Nephron progenitor cell (in vitro differentiated cells): ENCODE data around the gene PLCD1.
"Not testable (repeated sequence)": the region's sequence is repeated elsewhere in the genome, so short reads cannot be mapped to it uniquely, and the experiment has no call there.

Experiments
- DNase-seq: peaks from one replicate; pipeline ENCODE4 v3.0.0; 2021
- H3K27ac Mint-ChIP-seq: 2 replicates; pipeline ENCODE4 v1.8.0; 2021; ENCODE audit warnings: mild to moderate bottlenecking, moderate library complexity, mixed read lengths
- H3K27me3 Mint-ChIP-seq: 2 replicates; pipeline ENCODE4 v1.8.0; 2021; ENCODE audit warnings: mild to moderate bottlenecking, low read depth, mixed read lengths; ENCODE audit not compliant: poor library complexity
- H3K36me3 Mint-ChIP-seq: 2 replicates; pipeline ENCODE4 v1.8.0; 2021; ENCODE audit warnings: low read depth, mixed read lengths
- H3K4me1 Mint-ChIP-seq: 2 replicates; pipeline ENCODE4 v1.8.0; 2021; ENCODE audit warnings: mixed read lengths
- H3K4me3 Mint-ChIP-seq: 2 replicates; pipeline ENCODE4 v1.8.0; 2021; ENCODE audit warnings: mild to moderate bottlenecking, moderate library complexity, mixed read lengths
- H3K9me3 Mint-ChIP-seq: 2 replicates; pipeline ENCODE4 v1.8.0; 2021; ENCODE audit warnings: mild to moderate bottlenecking, moderate library complexity, mixed read lengths
- CTCF ChIP-seq: fragments of 200-600 bp; sonication (generic); IDR thresholded peaks from 2 replicates; pipeline ENCODE4 v1.5.0; 2021; ENCODE audit warnings: antibody characterized with exemption

The PLCD1 gene

DNA sequence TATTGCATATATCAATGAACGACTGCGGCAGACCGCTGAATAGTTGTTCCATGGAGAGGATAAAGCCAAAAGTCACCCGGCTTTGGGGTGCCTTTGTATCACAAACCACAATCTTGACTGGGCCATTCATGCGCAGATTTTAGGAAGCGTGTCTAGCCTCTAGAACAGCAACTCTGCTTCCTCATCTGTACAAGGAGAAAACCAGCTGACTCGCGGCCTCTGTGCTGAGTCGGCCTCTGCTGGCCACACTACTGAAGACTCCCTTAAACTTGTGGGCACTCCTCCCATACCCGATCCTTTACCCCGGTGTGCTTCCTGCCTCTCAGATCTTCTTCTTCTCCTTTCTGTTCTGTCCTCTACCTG lies 10.4 kb upstream of the PLCD1 start:
- Mint-ChIP-seq H3K36me3 (no peaks in the 10 kb centered on the region), H3K4me3 (peak overlapping the region; percentile 74), H3K27me3 (peaks cover 76% of the 10 kb centered on the region), H3K4me1 (peaks cover 29% of the 10 kb centered on the region), H3K27ac (no peak overlapping the region), H3K9me3 (no peaks in the 10 kb centered on the region)
- TF ChIP-seq CTCF = no peak
- DNase-seq = no peak

DNA sequence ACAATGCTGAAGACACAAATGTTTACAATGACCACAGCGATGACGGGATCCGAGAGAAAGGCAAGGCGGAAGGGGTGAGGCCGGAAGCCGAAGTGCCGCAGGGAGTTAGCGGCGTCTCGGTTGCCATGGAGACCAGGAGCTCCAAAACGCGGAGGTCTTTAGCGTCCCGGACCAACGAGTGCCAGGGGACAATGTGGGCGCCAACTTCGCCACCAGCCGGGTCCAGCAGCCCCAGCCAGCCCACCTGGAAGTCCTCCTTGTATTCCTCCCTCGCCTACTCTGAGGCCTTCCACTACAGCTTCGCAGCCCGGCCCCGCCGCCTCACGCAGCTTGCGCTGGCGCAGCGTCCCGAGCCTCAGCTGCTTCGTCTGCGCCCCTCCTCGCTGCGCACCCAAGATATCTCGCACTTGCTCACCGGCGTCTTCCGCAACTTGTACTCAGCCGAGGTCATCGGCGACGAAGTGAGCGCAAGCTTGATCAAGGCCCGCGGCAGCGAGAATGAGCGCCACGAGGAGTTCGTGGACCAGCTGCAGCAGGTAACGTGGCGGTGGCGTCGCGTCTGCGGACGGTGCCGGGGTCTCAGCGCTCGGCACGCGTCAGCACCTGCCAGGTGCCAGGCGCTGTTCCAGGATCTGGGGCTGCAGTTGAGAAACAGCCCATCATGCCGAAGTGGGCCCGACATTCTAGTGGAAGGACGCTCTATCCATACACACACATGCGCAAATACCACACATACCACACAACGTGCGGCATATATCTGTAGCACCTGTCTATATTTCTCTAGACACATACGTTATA lies 9.9 kb upstream of the PLCD1 start, which contains the start of gene DLEC1:
Gene DLEC1 (plus strand): TSS at position 108 of the 798 bp plus-strand sequence. CDS start 18 bp downstream, at position 126.
- H3K27ac Mint-ChIP-seq = peak within 1 kb of the TSS; percentile 13
- H3K27me3 Mint-ChIP-seq = peaks cover 76% of the 10 kb centered on the region
- peak; percentile 67 for DNase-seq
- peak within 1 kb of the TSS; percentile 74 for H3K4me3 Mint-ChIP-seq
- no peaks in the 10 kb centered on the region for H3K36me3 Mint-ChIP-seq
- no peaks in the 10 kb centered on the region for H3K9me3 Mint-ChIP-seq
- TF ChIP-seq CTCF = no peak
- H3K4me1 Mint-ChIP-seq = peaks cover 29% of the 10 kb centered on the region

DNA sequence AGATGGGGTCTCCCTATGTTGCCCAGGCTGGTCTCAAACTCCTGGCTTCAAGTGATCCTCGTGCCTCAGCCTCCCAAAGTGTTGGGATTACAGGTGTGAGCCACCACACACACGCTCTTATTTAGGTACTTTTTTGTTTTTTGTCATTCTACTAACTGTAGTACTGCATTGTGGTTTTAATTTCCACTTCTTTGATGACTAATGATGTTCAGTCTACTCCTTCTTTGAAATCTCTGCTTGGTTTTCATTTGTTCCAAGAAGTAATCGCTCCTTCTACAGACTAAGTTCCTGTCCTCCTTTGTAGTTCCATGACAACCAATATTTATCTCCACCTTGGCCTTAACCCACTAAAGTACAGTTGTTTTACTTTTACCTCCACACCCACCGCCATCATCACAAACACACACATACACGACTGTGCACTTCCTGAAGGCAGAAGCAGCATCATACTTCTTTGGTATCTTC lies 9.0 kb upstream of the PLCD1 start:
- Mint-ChIP-seq H3K4me1 (peaks cover 29% of the 10 kb centered on the region), H3K27me3 (peaks cover 71% of the 10 kb centered on the region), H3K4me3 (peak overlapping the region; percentile 74), H3K27ac (no peak overlapping the region), H3K36me3 (no peaks in the 10 kb centered on the region), H3K9me3 (no peaks in the 10 kb centered on the region)
- TF ChIP-seq CTCF = no peak
- DNase-seq = no peak

GRCh38 chr3:38036906-38037305 lies 7.5 kb upstream of the PLCD1 start:
- Mint-ChIP-seq H3K27ac (no peak overlapping the region), H3K4me1 (peaks cover 29% of the 10 kb centered on the region), H3K4me3 (peak overlapping the region; percentile 46), H3K9me3 (no peaks in the 10 kb centered on the region), H3K27me3 (peaks cover 71% of the 10 kb centered on the region), H3K36me3 (no peaks in the 10 kb centered on the region)
- TF ChIP-seq CTCF = no peak
- DNase-seq = peak; percentile 31

- no peak for DNase-seq
- no peak for TF ChIP-seq CTCF
- Mint-ChIP-seq H3K4me1 (peaks cover 29% of the 10 kb centered on the region), H3K27ac (no peak overlapping the region), H3K4me3 (no peak overlapping the region), H3K9me3 (no peaks in the 10 kb centered on the region), H3K27me3 (peaks cover 74% of the 10 kb centered on the region), H3K36me3 (no peaks in the 10 kb centered on the region)
These were observed 6.8 kb upstream of the PLCD1 start for GRCh38 chr3:38036286-38036685.

GRCh38 chr3:38034335-38034734 lies 4.9 kb upstream of the PLCD1 start:
- not testable (repeated sequence) for DNase-seq

GRCh38 chr3:38033586-38033985 lies 4.1 kb upstream of the PLCD1 start:
- not testable (repeated sequence) for H3K36me3 Mint-ChIP-seq, H3K9me3 Mint-ChIP-seq, H3K4me3 Mint-ChIP-seq, DNase-seq, H3K27ac Mint-ChIP-seq
- H3K27me3 Mint-ChIP-seq = peaks cover 68% of the 10 kb centered on the region
- peaks cover 20% of the 10 kb centered on the region for H3K4me1 Mint-ChIP-seq

More at GRCh38 chr3:38034335-38034734, 4.9 kb upstream of the PLCD1 start:
- H3K27ac Mint-ChIP-seq, H3K36me3 Mint-ChIP-seq, H3K4me3 Mint-ChIP-seq, H3K9me3 Mint-ChIP-seq: not testable (repeated sequence)
- H3K4me1 Mint-ChIP-seq = peaks cover 24% of the 10 kb centered on the region
- H3K27me3 Mint-ChIP-seq = peaks cover 70% of the 10 kb centered on the region
